HEK293 (cell line): ENCODE measurements around the gene COPS3.

Source experiments
- CTCF ChIA-PET: fragments of 350-600 bp; formaldehyde crosslinking; extraction: SDS; loops from one replicate; lab custom pipeline; 2021; ENCODE audit warnings: antibody characterized with exemption; lab: Yijun Ruan, JAX
- POLR2A ChIA-PET: fragments of 300-600 bp; formaldehyde crosslinking; extraction: SDS; loops from one replicate; lab custom pipeline; 2020; ENCODE audit warnings: antibody characterized with exemption, inconsistent platforms; lab: Yijun Ruan, JAX
- H3K27ac ChIP-seq: fragments of 200-500 bp; sonication (Bioruptor generic); 2 replicates; pipeline ENCODE4 v1.5.1; 2014; ENCODE audit warnings: low read depth, low read length, control low read depth, inconsistent platforms; ENCODE audit errors: extremely low read depth
- H3K36me3 ChIP-seq, 2 experiments: fragments of 200-500 bp in 1 of 2; sonication (Bioruptor generic) in 1 of 2; 1 replicate in 1 of 2; 2 replicates in 1 of 2; pipeline ENCODE4 v1.5.1; 2014 to 2017; ENCODE audit warnings: inconsistent platforms in 2 of 2, low read length in 2 of 2; ENCODE audit not compliant: control insufficient read depth in 2 of 2, insufficient read depth in 1 of 2
- H3K4me1 ChIP-seq: fragments of 200-500 bp; sonication (Bioruptor generic); 2 replicates; pipeline ENCODE4 v1.5.1; 2014; ENCODE audit warnings: mild to moderate bottlenecking, low read length, inconsistent platforms; ENCODE audit not compliant: control insufficient read depth, insufficient read depth
- H3K4me3 ChIP-seq: 2 replicates; pipeline ENCODE4 v1.5.1; 2011; ENCODE audit warnings: low read depth, mild to moderate bottlenecking, control low read depth, low read length, moderate library complexity
- H3K9me3 ChIP-seq: fragments of 200-500 bp; sonication (Bioruptor generic); 2 replicates; pipeline ENCODE4 v1.5.1; 2014; ENCODE audit warnings: low read depth, low read length, inconsistent platforms; ENCODE audit not compliant: control insufficient read depth, insufficient read depth
- FEZF1 ChIP-seq: fragments of 450-650 bp; formaldehyde crosslinking; IDR thresholded peaks from 2 replicates; pipeline ENCODE4 v1.5.1; 2016; ENCODE audit warnings: missing biosample characterization, missing genetic modification characterization
- GLIS1 ChIP-seq: fragments of 450-650 bp; formaldehyde crosslinking; IDR thresholded peaks from 2 replicates; pipeline ENCODE4 v1.5.1; 2016; ENCODE audit warnings: missing biosample characterization, missing genetic modification characterization
- KLF10 ChIP-seq: fragments of 450-650 bp; IDR thresholded peaks from 2 replicates; pipeline ENCODE4 v1.5.1; 2018; ENCODE audit warnings: missing biosample characterization, mild to moderate bottlenecking, missing genetic modification characterization
- KLF9 ChIP-seq: fragments of 450-650 bp; formaldehyde crosslinking; IDR thresholded peaks from 2 replicates; pipeline ENCODE4 v1.5.1; 2016; ENCODE audit warnings: missing biosample characterization, missing genetic modification characterization, low read depth
- OSR2 ChIP-seq: fragments of 450-650 bp; formaldehyde crosslinking; IDR thresholded peaks from 2 replicates; pipeline ENCODE4 v1.5.1; 2016; ENCODE audit warnings: missing biosample characterization, missing genetic modification characterization
- PATZ1 ChIP-seq: fragments of 450-650 bp; formaldehyde crosslinking; IDR thresholded peaks from 2 replicates; pipeline ENCODE4 v1.5.1; 2016; ENCODE audit warnings: missing biosample characterization, missing genetic modification characterization
- SALL2 ChIP-seq: fragments of 450-650 bp; formaldehyde crosslinking; IDR thresholded peaks from 2 replicates; pipeline ENCODE4 v1.5.0; 2017; ENCODE audit warnings: missing biosample characterization, mild to moderate bottlenecking, missing genetic modification characterization, borderline replicate concordance
- YY2 ChIP-seq: fragments of 450-650 bp; formaldehyde crosslinking; IDR thresholded peaks from 2 replicates; pipeline ENCODE4 v1.5.1; 2016; ENCODE audit warnings: missing biosample characterization, missing genetic modification characterization
- ZBTB8A ChIP-seq: fragments of 450-650 bp; formaldehyde crosslinking; IDR thresholded peaks from 2 replicates; pipeline ENCODE4 v1.5.1; 2016; ENCODE audit warnings: missing biosample characterization, missing genetic modification characterization
- ZFHX2 ChIP-seq: fragments of 450-650 bp; formaldehyde crosslinking; conservative IDR thresholded peaks from 2 replicates; pipeline ENCODE4 v1.5.1; 2016; ENCODE audit warnings: missing biosample characterization, missing genetic modification characterization
- ZNF132 ChIP-seq: fragments of 450-650 bp; formaldehyde crosslinking; IDR thresholded peaks from 2 replicates; pipeline ENCODE4 v1.5.1; 2017; ENCODE audit warnings: missing biosample characterization, missing genetic modification characterization, borderline replicate concordance
- ZNF146 ChIP-seq: fragments of 450-650 bp; formaldehyde crosslinking; IDR thresholded peaks from 2 replicates; pipeline ENCODE4 v1.5.1; 2016; ENCODE audit warnings: missing biosample characterization, missing genetic modification characterization
- ZNF211 ChIP-seq: fragments of 450-650 bp; formaldehyde crosslinking; IDR thresholded peaks from 2 replicates; pipeline ENCODE4 v1.5.1; 2016; ENCODE audit warnings: low read depth, missing biosample characterization, missing genetic modification characterization
- ZNF223 ChIP-seq: fragments of 450-650 bp; formaldehyde crosslinking; IDR thresholded peaks from 2 replicates; pipeline ENCODE4 v1.5.1; 2016; ENCODE audit warnings: missing biosample characterization, missing genetic modification characterization
- ZNF280C ChIP-seq: fragments of 450-650 bp; formaldehyde crosslinking; IDR thresholded peaks from 2 replicates; pipeline ENCODE4 v1.5.1; 2016; ENCODE audit warnings: missing biosample characterization, missing genetic modification characterization
- ZNF350 ChIP-seq: fragments of 450-650 bp; formaldehyde crosslinking; IDR thresholded peaks from 2 replicates; pipeline ENCODE4 v1.5.0; 2017; ENCODE audit warnings: missing biosample characterization, mild to moderate bottlenecking, missing genetic modification characterization
- ZNF423 ChIP-seq: fragments of 450-650 bp; formaldehyde crosslinking; IDR thresholded peaks from 2 replicates; pipeline ENCODE4 v1.5.1; 2016; ENCODE audit warnings: missing biosample characterization, missing genetic modification characterization
- ZNF501 ChIP-seq: fragments of 450-650 bp; formaldehyde crosslinking; IDR thresholded peaks from 2 replicates; pipeline ENCODE4 v1.5.1; 2016; ENCODE audit warnings: missing biosample characterization, missing genetic modification characterization
- ZNF639 ChIP-seq: fragments of 450-650 bp; formaldehyde crosslinking; IDR thresholded peaks from 2 replicates; pipeline ENCODE4 v1.5.1; 2016; ENCODE audit warnings: missing biosample characterization, missing genetic modification characterization
- ZNF791 ChIP-seq: fragments of 450-650 bp; formaldehyde crosslinking; IDR thresholded peaks from 2 replicates; pipeline ENCODE4 v1.5.1; 2016; ENCODE audit warnings: missing biosample characterization, missing genetic modification characterization
- ZNF792 ChIP-seq: fragments of 450-650 bp; formaldehyde crosslinking; IDR thresholded peaks from 2 replicates; pipeline ENCODE4 v1.5.1; 2016; ENCODE audit warnings: missing biosample characterization, missing genetic modification characterization
- ZNF843 ChIP-seq: fragments of 450-650 bp; formaldehyde crosslinking; IDR thresholded peaks from 2 replicates; pipeline ENCODE4 v1.5.1; 2016; ENCODE audit warnings: missing biosample characterization, missing genetic modification characterization
- TF ChIP-seq, protein P1 (sequence below): fragments of 450-650 bp; formaldehyde crosslinking; IDR thresholded peaks from 2 replicates; pipeline ENCODE4 v1.5.1; 2017; ENCODE audit warnings: missing biosample characterization, missing genetic modification characterization
- TF ChIP-seq, protein P2 (sequence below): fragments of 450-650 bp; formaldehyde crosslinking; IDR thresholded peaks from 2 replicates; pipeline ENCODE4 v1.5.1; 2016; ENCODE audit warnings: missing biosample characterization, missing genetic modification characterization
- TF ChIP-seq, protein P3 (sequence below): fragments of 450-650 bp; formaldehyde crosslinking; IDR thresholded peaks from 2 replicates; pipeline ENCODE4 v1.5.1; 2016; ENCODE audit warnings: missing biosample characterization, missing genetic modification characterization

COPS3 gene

GRCh38 chr17:17239832-17240231, 41.2 kb downstream of the COPS3 start (continued):
- TF ChIP-seq PATZ1 (no peak), ZNF132 (tag by site-specific recombination) (no peak), ZNF501 (tag by site-specific recombination) (no peak), ZNF423 (no peak)

GRCh38 chr17:17237026-17237799, 43.8 kb downstream of the COPS3 start, which contains the start of gene FLCN:
TSS of gene FLCN (minus strand) at chr17:17237168. CDS start at chr17:17228137, 9,031 bp downstream.
- Histone ChIP-seq H3K4me3 (peak within 1 kb of the TSS; percentile 100), H3K27ac (peak within 1 kb of the TSS; percentile 98), H3K9me3 (no peaks in the 10 kb centered on the region), H3K4me1 (peaks cover 7% of the 10 kb centered on the region; the same call in 1 of the 2 replicates), H3K36me3 (peaks cover 0 to 11% of the 10 kb centered on the region in 2 experiments; a peak in 1 of 3 replicates)
- ChIA-PET POLR2A (interaction anchor here (0.7 to 2.7 kb wide), 12 partner anchors 10 to 457 kb away, joined by 3 to 11 read pairs (median 4); partner anchors contain the start of gene COPS3), CTCF (interaction anchor here (0.6 to 1.2 kb wide), 3 partner anchors 75 to 652 kb away, joined by 3 to 6 read pairs (median 3); no protein-coding TSS in a partner anchor)
- no peak for TF ChIP-seq ZNF223 (tag by site-specific recombination)
- TF ChIP-seq YY2 (tag by site-specific recombination): peak; percentile 78
- peak; percentile 60; the same call in 1 of the 2 replicates for TF ChIP-seq KLF10 (tag by site-specific recombination)
- peak; percentile 58 for TF ChIP-seq GLIS1 (tag by site-specific recombination)
- TF ChIP-seq SALL2: 0 out of 2 replicates have a peak, but pooled peaks have one; percentile 67
- peak; percentile 23 for TF ChIP-seq ZBTB8A (tag by site-specific recombination)
- TF ChIP-seq ZNF280C: no peak
- TF ChIP-seq, protein P1, sequence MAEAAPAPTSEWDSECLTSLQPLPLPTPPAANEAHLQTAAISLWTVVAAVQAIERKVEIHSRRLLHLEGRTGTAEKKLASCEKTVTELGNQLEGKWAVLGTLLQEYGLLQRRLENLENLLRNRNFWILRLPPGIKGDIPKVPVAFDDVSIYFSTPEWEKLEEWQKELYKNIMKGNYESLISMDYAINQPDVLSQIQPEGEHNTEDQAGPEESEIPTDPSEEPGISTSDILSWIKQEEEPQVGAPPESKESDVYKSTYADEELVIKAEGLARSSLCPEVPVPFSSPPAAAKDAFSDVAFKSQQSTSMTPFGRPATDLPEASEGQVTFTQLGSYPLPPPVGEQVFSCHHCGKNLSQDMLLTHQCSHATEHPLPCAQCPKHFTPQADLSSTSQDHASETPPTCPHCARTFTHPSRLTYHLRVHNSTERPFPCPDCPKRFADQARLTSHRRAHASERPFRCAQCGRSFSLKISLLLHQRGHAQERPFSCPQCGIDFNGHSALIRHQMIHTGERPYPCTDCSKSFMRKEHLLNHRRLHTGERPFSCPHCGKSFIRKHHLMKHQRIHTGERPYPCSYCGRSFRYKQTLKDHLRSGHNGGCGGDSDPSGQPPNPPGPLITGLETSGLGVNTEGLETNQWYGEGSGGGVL (tag by site-specific recombination): no peak
- TF ChIP-seq, protein P2, sequence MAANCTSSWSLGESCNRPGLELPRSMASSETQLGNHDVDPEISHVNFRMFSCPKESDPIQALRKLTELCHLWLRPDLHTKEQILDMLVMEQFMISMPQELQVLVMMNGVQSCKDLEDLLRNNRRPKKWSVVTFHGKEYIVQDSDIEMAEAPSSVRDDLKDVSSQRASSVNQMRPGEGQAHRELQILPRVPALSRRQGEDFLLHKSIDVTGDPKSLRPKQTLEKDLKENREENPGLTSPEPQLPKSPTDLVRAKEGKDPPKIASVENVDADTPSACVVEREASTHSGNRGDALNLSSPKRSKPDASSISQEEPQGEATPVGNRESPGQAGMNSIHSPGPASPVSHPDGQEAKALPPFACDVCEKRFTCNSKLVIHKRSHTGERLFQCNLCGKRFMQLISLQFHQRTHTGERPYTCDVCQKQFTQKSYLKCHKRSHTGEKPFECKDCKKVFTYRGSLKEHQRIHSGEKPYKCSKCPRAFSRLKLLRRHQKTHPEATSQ (tag by site-specific recombination): peak; percentile 53; the same call in 1 of the 2 replicates
- 0 out of 2 replicates have a peak, but pooled peaks have one; percentile 21 for TF ChIP-seq OSR2
- no peak for TF ChIP-seq ZNF792
- TF ChIP-seq ZNF791 (tag by site-specific recombination): no peak
- peak; percentile 5; the same call in 1 of the 2 replicates for TF ChIP-seq FEZF1
- TF ChIP-seq ZFHX2 (tag by site-specific recombination): peak; percentile 60
- TF ChIP-seq, protein P3, sequence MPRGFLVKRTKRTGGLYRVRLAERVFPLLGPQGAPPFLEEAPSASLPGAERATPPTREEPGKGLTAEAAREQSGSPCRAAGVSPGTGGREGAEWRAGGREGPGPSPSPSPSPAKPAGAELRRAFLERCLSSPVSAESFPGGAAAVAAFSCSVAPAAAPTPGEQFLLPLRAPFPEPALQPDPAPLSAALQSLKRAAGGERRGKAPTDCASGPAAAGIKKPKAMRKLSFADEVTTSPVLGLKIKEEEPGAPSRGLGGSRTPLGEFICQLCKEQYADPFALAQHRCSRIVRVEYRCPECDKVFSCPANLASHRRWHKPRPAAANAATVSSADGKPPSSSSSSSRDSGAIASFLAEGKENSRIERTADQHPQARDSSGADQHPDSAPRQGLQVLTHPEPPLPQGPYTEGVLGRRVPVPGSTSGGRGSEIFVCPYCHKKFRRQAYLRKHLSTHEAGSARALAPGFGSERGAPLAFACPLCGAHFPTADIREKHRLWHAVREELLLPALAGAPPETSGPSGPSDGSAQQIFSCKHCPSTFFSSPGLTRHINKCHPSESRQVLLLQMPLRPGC (tag by site-specific recombination): peak; percentile 42
- TF ChIP-seq KLF9: peak; percentile 43; the same call in 1 of the 2 replicates
- TF ChIP-seq ZNF211 (tag by site-specific recombination): no peak
- peak; percentile 43; the same call in 1 of the 2 replicates for TF ChIP-seq ZNF843 (tag by site-specific recombination)
- TF ChIP-seq ZNF639 (tag by site-specific recombination): peak; percentile 74; the same call in 1 of the 2 replicates
- no peak for TF ChIP-seq ZNF350 (tag by site-specific recombination)
- TF ChIP-seq ZNF146 (tag by site-specific recombination): no peak; the same call in 1 of the 2 replicates
